GM12878 (cell line): ENCODE results near the gene NODAL. TPM values are rescaled to one million over a fixed set of nuclear protein-coding genes. Genes with fewer than 3 reads are reported as not detected.
A peak's percentile ranks its signal among the peaks of the same experiment; 100 is the strongest.

Experiments
- BHLHE40 ChIP-seq, 2 experiments: fragments of 450-650 bp in 1 of 2; IDR thresholded peaks; 2 replicates each; pipeline ENCODE4 v1.6.1; 2011 to 2017; ENCODE audit warnings: low read depth in 2 of 2, borderline replicate concordance in 1 of 2, improper control_type of control experiment in 1 of 2, low read length in 1 of 2, mild to moderate bottlenecking in 1 of 2
- CBFB ChIP-seq: IDR thresholded peaks from 2 replicates; pipeline ENCODE4 v1.6.1; 2016; ENCODE audit warnings: antibody characterized with exemption, low read depth
- CREB1 ChIP-seq: IDR thresholded peaks from 2 replicates; pipeline ENCODE4 v1.6.1; 2012; ENCODE audit warnings: low read depth, mild to moderate bottlenecking, inconsistent platforms
- CUX1 ChIP-seq: IDR thresholded peaks from 2 replicates; pipeline ENCODE4 v1.6.1; 2012; ENCODE audit warnings: improper control_type of control experiment, low read depth, low read length; ENCODE audit not compliant: insufficient replicate concordance
- EGR1 ChIP-seq, 2 experiments: IDR thresholded peaks; 1 replicate in 1 of 2; 2 replicates in 1 of 2; pipeline ENCODE4 v1.6.1; 2011 to 2012; ENCODE audit warnings: low read depth in 2 of 2, low read length in 2 of 2, borderline replicate concordance in 1 of 2, mild to moderate bottlenecking in 1 of 2, moderate library complexity in 1 of 2
- FOS ChIP-seq: IDR thresholded peaks from 3 replicates; pipeline ENCODE4 v1.6.1; 2011; ENCODE audit warnings: borderline replicate concordance; ENCODE audit not compliant: insufficient read length; ENCODE audit errors: extremely low read depth
- FOXK2 ChIP-seq: fragments of 450-650 bp; IDR thresholded peaks from 2 replicates; pipeline ENCODE4 v1.6.1; 2017; ENCODE audit warnings: mild to moderate bottlenecking, moderate library complexity
- GATAD2B ChIP-seq: fragments of 450-650 bp; conservative IDR thresholded peaks from 2 replicates; pipeline ENCODE4 v1.6.1; 2017; ENCODE audit warnings: low read depth, mild to moderate bottlenecking, moderate library complexity
- HDAC6 ChIP-seq: fragments of 200-600 bp; sonication (generic); IDR thresholded peaks from one replicate; pipeline ENCODE4 v1.8.0; 2017; ENCODE audit warnings: antibody characterized with exemption; ENCODE audit not compliant: unreplicated experiment
- JUNB ChIP-seq: IDR thresholded peaks from 2 replicates; pipeline ENCODE4 v1.6.1; 2016; ENCODE audit warnings: antibody characterized with exemption, mild to moderate bottlenecking
- LARP7 ChIP-seq: fragments of 450-650 bp; IDR thresholded peaks from 2 replicates; pipeline ENCODE4 v1.6.1; 2017; ENCODE audit warnings: mild to moderate bottlenecking
- MAX ChIP-seq: IDR thresholded peaks from 2 replicates; pipeline ENCODE4 v1.6.1; 2012; ENCODE audit warnings: low read depth, low read length, improper control_type of control experiment
- MEF2A ChIP-seq: IDR thresholded peaks from 2 replicates; pipeline ENCODE4 v1.6.1; 2011; ENCODE audit warnings: low read depth, mild to moderate bottlenecking, low read length, moderate library complexity; ENCODE audit not compliant: insufficient read depth
- MTA2 ChIP-seq: fragments of 450-650 bp; IDR thresholded peaks from 2 replicates; pipeline ENCODE4 v1.6.1; 2016; ENCODE audit warnings: low read depth, mild to moderate bottlenecking, moderate library complexity
- PAX5 ChIP-seq: IDR thresholded peaks from 2 replicates; pipeline ENCODE4 v1.6.1; 2011; ENCODE audit warnings: low read depth, low read length, borderline replicate concordance
- POLR2A ChIP-seq: IDR thresholded peaks from 2 replicates; pipeline ENCODE4 v1.6.1; 2011; ENCODE audit warnings: low read depth, mild to moderate bottlenecking, low read length
- POLR2AphosphoS5 ChIP-seq: IDR thresholded peaks from 2 replicates; pipeline ENCODE4 v1.6.1; 2011; ENCODE audit warnings: mild to moderate bottlenecking, low read length, inconsistent platforms
- RAD21 ChIP-seq: IDR thresholded peaks from 2 replicates; pipeline ENCODE4 v1.6.1; 2011; ENCODE audit warnings: mild to moderate bottlenecking, low read depth, low read length, moderate library complexity; ENCODE audit not compliant: insufficient read depth
- SP1 ChIP-seq: IDR thresholded peaks from one replicate; pipeline ENCODE4 v1.6.1; 2011; ENCODE audit warnings: low read depth, low read length
- TAF1 ChIP-seq: IDR thresholded peaks from 2 replicates; pipeline ENCODE4 v1.6.1; 2011; ENCODE audit warnings: mild to moderate bottlenecking, low read depth, low read length, borderline replicate concordance
- YY1 ChIP-seq: IDR thresholded peaks from 2 replicates; pipeline ENCODE4 v1.6.1; 2011; ENCODE audit warnings: low read depth, mild to moderate bottlenecking, low read length
- ZNF687 ChIP-seq: fragments of 450-650 bp; IDR thresholded peaks from 2 replicates; pipeline ENCODE4 v1.6.1; 2017; ENCODE audit warnings: mild to moderate bottlenecking, moderate library complexity
- polyA plus RNA-seq, 11 experiments: library from polyadenylated mRNA; depleted of rRNA in 4 of 11; unstranded in 6 of 11; stranded (reverse) in 5 of 11; fragments of >200 nt; fragmentation: Nextera tagmentation in 4 of 11; fragmentation: Illumina TruSeq in 1 of 11; extraction: Ambion mirVana in 4 of 11; extraction: Trizol in 1 of 11; gene quantifications; 1 replicate in 1 of 11; 2 replicates in 10 of 11; pipeline versions ENCODE4 v1.2.1 to v1.2.3, GENCODE V29; 2011 to 2016; ENCODE audit warnings: inconsistent platforms in 2 of 11, missing spikeins in 2 of 11, low read depth in 1 of 11
- total RNA-seq, 4 experiments: library from RNA; depleted of rRNA in 3 of 4; stranded (reverse); fragments of >200 nt in 3 of 4; fragmentation: Illumina TruSeq in 1 of 4; extraction: Trizol in 1 of 4; gene quantifications; 2 replicates each; pipeline versions ENCODE4 v1.2.1 to v1.2.3, GENCODE V29; 2013 to 2021

NODAL gene
- total and polyA plus RNA-seq, 10 of the 15 experiments (the other 5 are each of a cell fraction or from before 2014, with no cell fraction given): not detected

GRCh38 chr10:70404036-70404786 lies 37.3 kb downstream of the NODAL start, which contains the start of gene EIF4EBP2 (continued):
- TF ChIP-seq ZNF687 (peak; percentile 83), TAF1 (peak; percentile 96), POLR2A (peak; percentile 96), GATAD2B (peak; percentile 91), FOS (no peak), MEF2A (no peak), RAD21 (no peak), YY1 (no peak), CREB1 (peak; percentile 92), CUX1 (no peak), EGR1 (IDR thresholded peaks at IDR 0.05; ENCODE audit: borderline replicate concordance in 1 of 2, low read depth in 2 of 2, low read length in 2 of 2) (peak in 1 of 2 experiments; percentile 40; a peak in 1 of 3 replicates), MTA2 (no peak), JUNB (no peak), FOXK2 (no peak), POLR2AphosphoS5 (peak; percentile 89), HDAC6 (peak; percentile 42), MAX (no peak), BHLHE40 (IDR thresholded peaks at IDR 0.05; ENCODE audit: borderline replicate concordance in 1 of 2, low read depth in 2 of 2, low read length in 1 of 2) (0 out of 4 replicates have a peak, but pooled peaks of 1 of the 2 experiments have one; percentile 45), SP1 (peak; percentile 43), CBFB (no peak), PAX5 (0 out of 2 replicates have a peak, but pooled peaks have one; percentile 31), LARP7 (peak; percentile 93; the same call in 1 of the 2 replicates)
